K562 (cell line): ENCODE results near the gene SCGB1A1. TPM values are rescaled to one million over a fixed set of nuclear protein-coding genes. Genes with fewer than 3 reads are reported as not detected.

ENCODE experiments used
- ATAC-seq: fragments of 200-7000 bp; cut with Tn5 transposase; 3 replicates; pipeline ENCODE4 v1.9.1; 2020; ENCODE audit warnings: moderate library complexity
- BruUV-seq: library from RNA; stranded (reverse); fragments of 400-500 nt; replicated peaks from 2 replicates; lab custom pipeline; 2021; lab: Mats Ljungman, UMichigan
- CTCF ChIA-PET: fragments of 300-600 bp; formaldehyde crosslinking; extraction: SDS; loops from one replicate; lab custom pipeline; 2021; ENCODE audit warnings: low intra/inter-chr PET ratio; lab: Yijun Ruan, JAX
- POLR2A ChIA-PET: fragments of 300-600, 350-650 bp; sonication (Branson Sonifier 250); formaldehyde crosslinking; extraction: SDS; loops from one replicate; lab custom pipeline; 2021; ENCODE audit warnings: antibody characterized with exemption, inconsistent platforms; lab: Yijun Ruan, JAX
- DNase-seq, 4 experiments: peaks; one replicate each; pipeline versions ENCODE4 v3.0.0 to v3.0.0-alpha.2; 2011 to 2018; ENCODE audit warnings: low spot score in 3 of 4, mixed read lengths in 3 of 4; ENCODE audit errors: extremely low read depth in 1 of 4
- FAIRE-seq: peaks from 2 replicates; lab custom pipeline; 2011; peaks lifted over from hg19 to GRCh38; lab: Jason Lieb, UNC
- H2AFZ ChIP-seq: 2 replicates; pipeline ENCODE4 v1.6.0; 2011; ENCODE audit warnings: low read depth, low read length, control low read depth, inconsistent platforms
- H3K27ac ChIP-seq: fragments of 200-600 bp; 3 replicates; pipeline ENCODE4 v1.8.0; 2011; ENCODE audit warnings: low read depth, mild to moderate bottlenecking, control low read depth, inconsistent platforms, low read length, moderate library complexity, mixed read lengths; ENCODE audit errors: extremely low read depth
- H3K27me3 ChIP-seq, 2 experiments: fragments of 300-600 bp in 1 of 2; 2 replicates in 1 of 2; 3 replicates in 1 of 2; pipeline versions ENCODE4 v1.6.0 to v1.8.0; 2011; ENCODE audit warnings: inconsistent platforms in 2 of 2, low read length in 2 of 2, mild to moderate bottlenecking in 1 of 2, mixed read lengths in 1 of 2, moderate library complexity in 1 of 2; ENCODE audit not compliant: control insufficient read depth in 2 of 2, insufficient read depth in 2 of 2
- H3K36me3 ChIP-seq: fragments of 300-600 bp; 3 replicates; pipeline ENCODE4 v1.8.0; 2011; ENCODE audit warnings: mild to moderate bottlenecking, low read length, inconsistent platforms; ENCODE audit not compliant: control insufficient read depth, insufficient read depth
- H3K4me1 ChIP-seq, 2 experiments: fragments of 200-600 bp in 1 of 2; replicated peaks in 1 of 2; 2 replicates in 1 of 2; 3 replicates in 1 of 2; pipeline versions ENCODE4 v1.5.1 to v1.8.0; 2011; ENCODE audit warnings: inconsistent platforms in 2 of 2, low read length in 2 of 2, mild to moderate bottlenecking in 1 of 2, mixed read lengths in 1 of 2, moderate library complexity in 1 of 2; ENCODE audit not compliant: control insufficient read depth in 2 of 2, insufficient read depth in 2 of 2
- H3K4me2 ChIP-seq: 2 replicates; pipeline ENCODE4 v1.6.1; 2011; ENCODE audit warnings: low read length, control low read depth, inconsistent platforms, mixed read lengths; ENCODE audit not compliant: insufficient read depth
- H3K4me3 ChIP-seq: fragments of 200-600 bp; sonication (generic), shearing (Covaris generic); 2 replicates; pipeline ENCODE4 v1.5.1; 2016; ENCODE audit warnings: control low read depth, inconsistent platforms
- H3K79me2 ChIP-seq: fragments of 200-600 bp; 3 replicates; pipeline ENCODE4 v1.8.0; 2011; ENCODE audit warnings: low read length, inconsistent platforms; ENCODE audit not compliant: control insufficient read depth, insufficient read depth
- H3K9ac ChIP-seq, 2 experiments: 2 replicates each; pipeline versions ENCODE4 v1.6.0 to v1.6.1; 2011; ENCODE audit warnings: low read depth in 2 of 2, low read length in 2 of 2, control low read depth in 1 of 2, inconsistent platforms in 1 of 2, mild to moderate bottlenecking in 1 of 2, mixed read lengths in 1 of 2; ENCODE audit not compliant: insufficient read depth in 1 of 2
- H3K9me1 ChIP-seq: one replicate; pipeline ENCODE4 v1.6.0; 2011; ENCODE audit warnings: inconsistent platforms, mild to moderate bottlenecking, low read length, moderate library complexity; ENCODE audit not compliant: control insufficient read depth, insufficient read depth
- H3K9me3 ChIP-seq: replicated peaks from 2 replicates; pipeline ENCODE4 v1.5.1; 2011; ENCODE audit warnings: low read depth, low read length, inconsistent platforms; ENCODE audit not compliant: control insufficient read depth, insufficient read depth
- H4K20me1 ChIP-seq: replicated peaks from 2 replicates; pipeline ENCODE4 v1.6.1; 2011; ENCODE audit warnings: low read length, inconsistent platforms, mixed read lengths; ENCODE audit not compliant: control insufficient read depth, insufficient read depth
- CHCHD3 ChIP-seq: fragments of 250-450 bp; sonication (Bioruptor Pico); IDR thresholded peaks from 2 replicates; pipeline ENCODE4 v2.1.2; 2022; ENCODE audit warnings: mild to moderate bottlenecking
- FOXA3 ChIP-seq, 2 experiments: fragments of 450-650 bp in 1 of 2; sonication (generic) in 1 of 2; formaldehyde crosslinking; IDR thresholded peaks in 1 of 2; conservative IDR thresholded peaks in 1 of 2; 2 replicates each; pipeline versions ENCODE4 v1.4.0 to v1.8.0; 2020 to 2022; ENCODE audit warnings: mild to moderate bottlenecking in 2 of 2, missing genetic modification reagents in 1 of 2
- PCBP1 ChIP-seq: fragments of 200-400 bp; formaldehyde crosslinking; IDR thresholded peaks from 2 replicates; pipeline ENCODE4 v1.6.1; 2018; ENCODE audit warnings: mild to moderate bottlenecking, low read depth, low read length; ENCODE audit not compliant: poor library complexity, severe bottlenecking
- PML ChIP-seq: IDR thresholded peaks from 2 replicates; pipeline ENCODE4 v1.6.1; 2012; ENCODE audit warnings: low read length, inconsistent platforms
- POLR2AphosphoS2 ChIP-seq: IDR thresholded peaks from 2 replicates; pipeline ENCODE4 v1.6.1; 2012; ENCODE audit warnings: low read length, improper control_type of control experiment
- PRMT5 ChIP-seq: sonication (generic); formaldehyde crosslinking; IDR thresholded peaks from 2 replicates; pipeline ENCODE4 v1.5.0; 2020; ENCODE audit warnings: missing genetic modification reagents
- SAFB ChIP-seq: fragments of 200-400 bp; formaldehyde crosslinking; IDR thresholded peaks from 2 replicates; pipeline ENCODE4 v1.6.1; 2017; ENCODE audit warnings: low read depth, low read length, borderline replicate concordance
- SIRT6 ChIP-seq: IDR thresholded peaks from one replicate; pipeline ENCODE4 v1.6.1; 2012; ENCODE audit warnings: low read depth, mild to moderate bottlenecking, control low read depth, inconsistent platforms, low read length, moderate library complexity
- SLC30A9 ChIP-seq: fragments of 250-450 bp; sonication (Bioruptor Pico); IDR thresholded peaks from 2 replicates; pipeline ENCODE4 v1.8.0; 2022; ENCODE audit warnings: mild to moderate bottlenecking, moderate library complexity
- STAT6 ChIP-seq: sonication (generic); formaldehyde crosslinking; IDR thresholded peaks from 2 replicates; pipeline ENCODE4 v1.8.1; 2023; ENCODE audit warnings: mild to moderate bottlenecking, missing genetic modification reagents
- ZFPM2 ChIP-seq: fragments of 250-450 bp; sonication (Bioruptor Pico); IDR thresholded peaks from 2 replicates; pipeline ENCODE4 v1.5.1; 2022; ENCODE audit warnings: mild to moderate bottlenecking
- ZNF316 ChIP-seq: fragments of 450-650 bp; IDR thresholded peaks from 2 replicates; pipeline ENCODE4 v1.6.1; 2016
- WGBS: fragments of 100-300 bp; shearing (Covaris generic); methylation state at CpG from one replicate; pipeline ENCODE4 v1.1.6; 2016; ENCODE audit warnings: low coverage, mixed read lengths; ENCODE audit not compliant: insufficient coverage; ENCODE audit errors: missing lambda C conversion rate; 5-methylcytosine and 5-hydroxymethylcytosine counted together
- in situ Hi-C: fragments of 300-500 bp; cut with MboI; formaldehyde crosslinking; loops from 4 replicates; pipeline ENCODE4 v1.15.0; 2018; ENCODE audit warnings: inconsistent platforms, mixed read lengths
- intact Hi-C: fragments of 100-400 bp; cut with micrococcal nuclease; formaldehyde crosslinking; loops from 2 replicates; pipeline ENCODE4 v1.14.2; 2022
- polyA plus RNA-seq, 8 experiments: library from polyadenylated mRNA; depleted of rRNA in 4 of 8; stranded (reverse) in 5 of 8; unstranded in 3 of 8; fragments of >200 nt; fragmentation: Nextera tagmentation in 2 of 8; fragmentation: Illumina TruSeq in 1 of 8; extraction: Ambion mirVana in 2 of 8; extraction: Trizol in 1 of 8; gene quantifications; 2 replicates each; pipeline versions ENCODE4 v1.2.1 to v1.2.3, GENCODE V29; 2011 to 2014; ENCODE audit warnings: inconsistent platforms in 1 of 8, missing spikeins in 1 of 8
- total RNA-seq, 7 experiments: library from RNA; depleted of rRNA in 6 of 7; stranded (reverse); fragments of >200 nt in 6 of 7; fragmentation: Illumina TruSeq in 2 of 7; extraction: Trizol in 2 of 7; gene quantifications; 2 replicates each; pipeline versions ENCODE4 v1.2.1 to v1.2.3, GENCODE V29; 2011 to 2021; ENCODE audit warnings: low replicate concordance in 1 of 7
- TF ChIP-seq, protein P1 (sequence below), 2 experiments: IDR thresholded peaks; 2 replicates each; pipeline ENCODE4 v1.6.1; 2011; ENCODE audit warnings: borderline replicate concordance in 1 of 2, control low read depth in 1 of 2, low read depth in 1 of 2, low read length in 1 of 2, mild to moderate bottlenecking in 1 of 2, mixed read lengths in 1 of 2, moderate library complexity in 1 of 2; ENCODE audit not compliant: insufficient read depth in 1 of 2, insufficient read length in 1 of 2, poor library complexity in 1 of 2, severe bottlenecking in 1 of 2; ENCODE audit errors: extremely low read depth in 1 of 2
- TF ChIP-seq, protein P2 (sequence below): fragments of 250-450 bp; sonication (Bioruptor Pico); IDR thresholded peaks from 2 replicates; pipeline ENCODE4 v1.8.0; 2021; ENCODE audit warnings: moderate library complexity, mild to moderate bottlenecking, inconsistent platforms

The SCGB1A1 gene
- total and polyA plus RNA-seq, 9 of the 15 experiments (the other 6 are each of a cell fraction or from before 2014, with no cell fraction given) = 0.55 TPM; not detected in 8

DNA sequence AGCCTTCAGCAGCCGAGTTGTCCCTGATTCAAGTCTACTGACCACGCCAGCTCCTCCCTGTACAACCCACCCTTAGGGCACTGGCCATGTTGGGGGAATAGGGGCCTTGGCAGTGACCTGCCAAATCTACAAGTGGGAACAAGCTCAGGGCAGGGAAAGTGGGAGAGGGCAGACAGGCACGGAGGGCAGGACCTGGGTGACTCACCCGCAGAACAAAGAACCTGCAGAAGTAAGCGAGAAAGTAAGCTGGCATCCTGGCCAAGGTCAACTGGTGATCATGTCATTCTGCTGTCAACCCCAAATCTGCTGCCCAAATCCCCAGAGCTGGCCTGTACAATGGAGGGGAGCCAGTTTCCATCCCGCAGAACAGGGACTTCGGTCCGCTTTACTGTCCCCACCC lies 7.9 kb upstream of the SCGB1A1 start:
- H3K79me2 ChIP-seq = no peaks in the 10 kb centered on the region
- H3K27me3 ChIP-seq = no peaks in the 10 kb centered on the region
- TF ChIP-seq, protein P1, sequence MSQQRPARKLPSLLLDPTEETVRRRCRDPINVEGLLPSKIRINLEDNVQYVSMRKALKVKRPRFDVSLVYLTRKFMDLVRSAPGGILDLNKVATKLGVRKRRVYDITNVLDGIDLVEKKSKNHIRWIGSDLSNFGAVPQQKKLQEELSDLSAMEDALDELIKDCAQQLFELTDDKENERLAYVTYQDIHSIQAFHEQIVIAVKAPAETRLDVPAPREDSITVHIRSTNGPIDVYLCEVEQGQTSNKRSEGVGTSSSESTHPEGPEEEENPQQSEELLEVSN (IDR thresholded peaks at IDR 0.05; ENCODE audit: borderline replicate concordance in 1 of 2, extremely low read depth in 1 of 2, insufficient read depth in 1 of 2, insufficient read length in 1 of 2, low read depth in 1 of 2, low read length in 1 of 2, poor library complexity in 1 of 2, severe bottlenecking in 1 of 2) = no peak
- TF ChIP-seq CHCHD3 (CRISPR knock-in tag) = no peak
- no peak for TF ChIP-seq PCBP1
- no peak for TF ChIP-seq ZFPM2
- TF ChIP-seq, protein P2, sequence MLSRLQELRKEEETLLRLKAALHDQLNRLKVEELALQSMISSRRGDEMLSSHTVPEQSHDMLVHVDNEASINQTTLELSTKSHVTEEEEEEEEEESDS (CRISPR knock-in tag) = no peak
- TF ChIP-seq FOXA3 (CRISPR knock-in tag; conservative IDR thresholded peaks at IDR 0.05 in 1 of 2, IDR thresholded peaks at IDR 0.05 in 1 of 2) = no peak
- TF ChIP-seq STAT6 = no peak
- TF ChIP-seq PRMT5 = no peak
- no peak for TF ChIP-seq SAFB
- no peak for TF ChIP-seq PML
- no peak for TF ChIP-seq SIRT6
- no peak for TF ChIP-seq POLR2AphosphoS2
- TF ChIP-seq SLC30A9 (CRISPR knock-in tag) = no peak
- TF ChIP-seq ZNF316 = no peak
- no peak overlapping the region for H3K27ac ChIP-seq
- no peak for DNase-seq
- no peak for ATAC-seq
- H3K9me3 ChIP-seq = no peaks in the 10 kb centered on the region
- WGBS = 56% methylated on average over 6 of the region's 8 CpGs
- POLR2A ChIA-PET = interaction anchor here (0.6 to 0.9 kb wide), 3 partner anchors 13 to 190 kb away, joined by 3 read pairs; no protein-coding TSS in a partner anchor
- FAIRE-seq = no peak
- no TSS peak for BruUV-seq
- H3K9ac ChIP-seq = 0 out of 4 replicates have a peak overlapping the region, but pooled peaks of 1 of the 2 experiments have one; percentile 50
- H4K20me1 ChIP-seq = no peaks in the 10 kb centered on the region
- no peaks in the 10 kb centered on the region for H3K36me3 ChIP-seq
- H3K9me1 ChIP-seq = no peaks in the 10 kb centered on the region
- no peak overlapping the region for H3K4me3 ChIP-seq
- peaks cover 0 to 11% of the 10 kb centered on the region in 2 experiments; a peak in 2 of 5 replicates for H3K4me1 ChIP-seq
- H2AFZ ChIP-seq = no peak overlapping the region
- intact Hi-C loops (no loop called here), in situ Hi-C loops (no loop called here)
- H3K4me2 ChIP-seq = no peak overlapping the region
- CTCF ChIA-PET = no interaction called here
